H1 (cell line): ENCODE data around the gene C19orf73. TPM values are rescaled to one million over a fixed set of nuclear protein-coding genes. Genes with fewer than 3 reads are reported as not detected.

Source experiments
- CTCF ChIA-PET: fragments of 300-600 bp; sonication (Branson Sonifier 250); formaldehyde crosslinking; loops from one replicate; lab custom pipeline; 2021; ENCODE audit not compliant: partially characterized antibody; lab: Charles Lee
- POLR2A ChIA-PET: fragments of 300-600 bp; sonication (Branson Sonifier 250); formaldehyde crosslinking; loops from one replicate; lab custom pipeline; 2021; ENCODE audit warnings: inconsistent platforms; ENCODE audit not compliant: partially characterized antibody; lab: Charles Lee
- DNase-seq, 2 experiments: peaks; one replicate each; pipeline versions ENCODE4 v3.0.0 to v3.0.0-alpha.2; 2010 to 2022; ENCODE audit warnings: low spot score in 2 of 2, low read depth in 1 of 2, mixed read lengths in 1 of 2
- FAIRE-seq: peaks from 2 replicates; lab custom pipeline; 2011; peaks lifted over from hg19 to GRCh38; lab: Jason Lieb, UNC
- H2AFZ ChIP-seq: 2 replicates; pipeline ENCODE4 v1.8.1; 2012; ENCODE audit warnings: low read length, inconsistent platforms
- H2AK5ac ChIP-seq: 2 replicates; pipeline ENCODE4 v1.6.1; 2013; ENCODE audit warnings: low read depth, low read length
- H2BK120ac ChIP-seq: replicated peaks from 2 replicates; pipeline ENCODE3; 2013; ENCODE audit warnings: low read depth, low read length, inconsistent platforms
- H2BK12ac ChIP-seq: 2 replicates; pipeline ENCODE4 v1.6.1; 2013; ENCODE audit warnings: low read depth, low read length
- H2BK15ac ChIP-seq: 2 replicates; pipeline ENCODE4 v1.6.1; 2013; ENCODE audit warnings: low read length
- H2BK20ac ChIP-seq: 2 replicates; pipeline ENCODE4 v1.6.1; 2013; ENCODE audit warnings: low read length
- H2BK5ac ChIP-seq: 2 replicates; pipeline ENCODE4 v1.6.1; 2013; ENCODE audit warnings: low read depth, low read length
- H3K14ac ChIP-seq: 2 replicates; pipeline ENCODE4 v1.6.1; 2013; ENCODE audit warnings: inconsistent platforms; ENCODE audit not compliant: insufficient read length
- H3K18ac ChIP-seq: 2 replicates; pipeline ENCODE4 v1.6.1; 2013; ENCODE audit warnings: low read length; ENCODE audit errors: extremely low read depth
- H3K23ac ChIP-seq: 2 replicates; pipeline ENCODE4 v1.6.1; 2013; ENCODE audit warnings: inconsistent platforms; ENCODE audit not compliant: insufficient read length
- H3K23me2 ChIP-seq: 2 replicates; pipeline ENCODE4 v1.6.1; 2013; ENCODE audit warnings: low read depth, low read length
- H3K27ac ChIP-seq: 2 replicates; pipeline ENCODE4 v1.6.1; 2011; ENCODE audit warnings: low read depth, low read length, inconsistent platforms
- H3K27me3 ChIP-seq, 4 experiments: replicated peaks in 1 of 4; 1 replicate in 1 of 4; 2 replicates in 3 of 4; pipeline versions ENCODE4 v1.6.1 to v1.8.1; 2011 to 2013; ENCODE audit warnings: low read length in 3 of 4, mild to moderate bottlenecking in 3 of 4, inconsistent platforms in 2 of 4, mixed read lengths in 2 of 4, moderate library complexity in 1 of 4; ENCODE audit not compliant: control insufficient read depth in 3 of 4, insufficient read depth in 3 of 4; ENCODE audit errors: extremely low read depth in 1 of 4
- H3K36me3 ChIP-seq, 4 experiments: 2 replicates each; pipeline versions ENCODE4 v1.6.1 to v1.8.1; 2011 to 2013; ENCODE audit warnings: mild to moderate bottlenecking in 4 of 4, low read length in 3 of 4, moderate library complexity in 2 of 4, control low read depth in 1 of 4, inconsistent platforms in 1 of 4; ENCODE audit not compliant: insufficient read depth in 4 of 4, control insufficient read depth in 2 of 4
- H3K4ac ChIP-seq: replicated peaks from 2 replicates; pipeline ENCODE3; 2013; ENCODE audit warnings: low read length, low read depth, mixed read lengths, inconsistent platforms; ENCODE audit not compliant: insufficient read length
- H3K4me1 ChIP-seq, 4 experiments: replicated peaks in 1 of 4; 1 replicate in 1 of 4; 2 replicates in 3 of 4; pipeline versions ENCODE4 v1.6.1 to v1.8.1; 2011 to 2013; ENCODE audit warnings: low read length in 3 of 4, inconsistent platforms in 2 of 4, mixed read lengths in 1 of 4; ENCODE audit not compliant: insufficient read depth in 4 of 4, control insufficient read depth in 3 of 4
- H3K4me2 ChIP-seq, 2 experiments: 2 replicates each; pipeline versions ENCODE4 v1.6.1 to v1.8.1; 2011 to 2013; ENCODE audit warnings: low read depth in 2 of 2, low read length in 2 of 2, control low read depth in 1 of 2, inconsistent platforms in 1 of 2, mild to moderate bottlenecking in 1 of 2; ENCODE audit not compliant: insufficient read depth in 1 of 2
- H3K4me3 ChIP-seq, 4 experiments: fragments of 200-600, 300-600 bp in 1 of 4; sonication (generic), shearing (Covaris generic), sonication (Bioruptor Twin) in 1 of 4; 2 replicates each; pipeline versions ENCODE4 v1.5.1 to v1.8.1; 2011 to 2016; ENCODE audit warnings: low read length in 4 of 4, low read depth in 3 of 4, control low read depth in 2 of 4, inconsistent platforms in 2 of 4, mild to moderate bottlenecking in 2 of 4, mixed read lengths in 1 of 4, moderate library complexity in 1 of 4; ENCODE audit not compliant: insufficient read depth in 2 of 4; ENCODE audit errors: extremely low read depth in 1 of 4
- H3K56ac ChIP-seq: replicated peaks from 2 replicates; pipeline ENCODE3; 2013; ENCODE audit warnings: low read depth, mild to moderate bottlenecking, mixed read lengths, low read length, inconsistent platforms; ENCODE audit not compliant: insufficient read length
- H3K79me1 ChIP-seq: 2 replicates; pipeline ENCODE4 v1.6.1; 2013; ENCODE audit warnings: low read depth, low read length, control low read depth
- H3K79me2 ChIP-seq, 2 experiments: 2 replicates each; pipeline versions ENCODE4 v1.6.1 to v1.8.1; 2012 to 2013; ENCODE audit warnings: low read length in 2 of 2, mild to moderate bottlenecking in 2 of 2, inconsistent platforms in 1 of 2; ENCODE audit not compliant: insufficient read depth in 2 of 2, control insufficient read depth in 1 of 2
- H3K9ac ChIP-seq, 4 experiments: replicated peaks in 1 of 4; 1 replicate in 1 of 4; 2 replicates in 3 of 4; pipeline versions ENCODE4 v1.6.1 to v1.8.1; 2011 to 2013; ENCODE audit warnings: low read depth in 3 of 4, low read length in 3 of 4, control low read depth in 2 of 4, mild to moderate bottlenecking in 2 of 4, moderate library complexity in 2 of 4, inconsistent platforms in 1 of 4; ENCODE audit errors: extremely low read depth in 1 of 4
- H3K9me3 ChIP-seq, 2 experiments: 2 replicates each; pipeline versions ENCODE4 v1.6.1 to v1.8.1; 2012 to 2013; ENCODE audit warnings: mild to moderate bottlenecking in 2 of 2, moderate library complexity in 2 of 2, control low read depth in 1 of 2, inconsistent platforms in 1 of 2, low read depth in 1 of 2, low read length in 1 of 2, mixed read lengths in 1 of 2; ENCODE audit not compliant: insufficient read depth in 2 of 2
- H4K20me1 ChIP-seq, 2 experiments: replicated peaks in 1 of 2; 2 replicates each; pipeline versions ENCODE3 to v1.8.1; 2011 to 2013; ENCODE audit warnings: inconsistent platforms in 2 of 2, low read length in 2 of 2, mild to moderate bottlenecking in 1 of 2; ENCODE audit not compliant: insufficient read depth in 2 of 2, control insufficient read depth in 1 of 2
- H4K5ac ChIP-seq: 2 replicates; pipeline ENCODE4 v1.6.1; 2013; ENCODE audit warnings: low read length, low read depth, mixed read lengths, inconsistent platforms; ENCODE audit not compliant: insufficient read length
- H4K8ac ChIP-seq: 2 replicates; pipeline ENCODE4 v1.8.0; 2013; ENCODE audit warnings: mild to moderate bottlenecking, moderate library complexity, low read length, inconsistent platforms; ENCODE audit not compliant: insufficient read depth; ENCODE audit errors: extremely low read depth
- H4K91ac ChIP-seq: replicated peaks from 2 replicates; pipeline ENCODE3; 2013; ENCODE audit warnings: low read length, mixed read lengths, inconsistent platforms; ENCODE audit not compliant: insufficient read length
- BCL11A ChIP-seq, 2 experiments: IDR thresholded peaks; one replicate each; pipeline ENCODE4 v1.6.1; 2011; ENCODE audit warnings: low read depth in 2 of 2, low read length in 2 of 2, mild to moderate bottlenecking in 2 of 2
- CBX8 ChIP-seq: fragments of 300-800, 300-1000 bp; sonication (generic); IDR thresholded peaks from 2 replicates; pipeline ENCODE4 v1.7.1; 2016; ENCODE audit warnings: low read depth, low read length, borderline replicate concordance
- E2F6 ChIP-seq: IDR thresholded peaks from 2 replicates; pipeline ENCODE4 v1.6.1; 2012; ENCODE audit warnings: inconsistent platforms
- EZH2 ChIP-seq: fragments of 200-600 bp; sonication (generic); IDR thresholded peaks from 2 replicates; pipeline ENCODE4 v1.7.1; 2012; ENCODE audit warnings: low read depth, mild to moderate bottlenecking, moderate library complexity, low read length, inconsistent platforms; ENCODE audit not compliant: severe bottlenecking
- HDAC2 ChIP-seq, 2 experiments: fragments of 300-600 bp in 1 of 2; sonication (generic) in 1 of 2; IDR thresholded peaks; 2 replicates each; pipeline ENCODE4 v1.6.1; 2011 to 2012; ENCODE audit warnings: low read depth in 2 of 2, low read length in 2 of 2, mild to moderate bottlenecking in 2 of 2, moderate library complexity in 2 of 2, borderline replicate concordance in 1 of 2, inconsistent platforms in 1 of 2
- JUN ChIP-seq: IDR thresholded peaks from 2 replicates; pipeline ENCODE4 v1.6.1; 2011; ENCODE audit warnings: low read depth, mild to moderate bottlenecking, improper control_type of control experiment, low read length
- KDM4A ChIP-seq: IDR thresholded peaks from one replicate; pipeline ENCODE4 v1.7.1; 2012; ENCODE audit warnings: low read depth, mild to moderate bottlenecking, moderate library complexity, low read length, inconsistent platforms; ENCODE audit not compliant: severe bottlenecking
- RAD21 ChIP-seq, 2 experiments: IDR thresholded peaks in 1 of 2; conservative IDR thresholded peaks in 1 of 2; 2 replicates each; pipeline ENCODE4 v1.6.1; 2011; ENCODE audit warnings: low read depth in 2 of 2, low read length in 2 of 2, improper control_type of control experiment in 1 of 2, inconsistent platforms in 1 of 2, mild to moderate bottlenecking in 1 of 2, moderate library complexity in 1 of 2
- RBBP5 ChIP-seq: IDR thresholded peaks from 2 replicates; pipeline ENCODE4 v1.7.1; 2012; ENCODE audit warnings: low read depth, mild to moderate bottlenecking, inconsistent platforms, low read length, moderate library complexity, borderline replicate concordance
- SIN3A ChIP-seq, 2 experiments: IDR thresholded peaks in 1 of 2; conservative IDR thresholded peaks in 1 of 2; 2 replicates each; pipeline ENCODE4 v1.6.1; 2011 to 2012; ENCODE audit warnings: low read length in 2 of 2, improper control_type of control experiment in 1 of 2, low read depth in 1 of 2, mild to moderate bottlenecking in 1 of 2
- SP2 ChIP-seq: IDR thresholded peaks from 2 replicates; pipeline ENCODE4 v1.6.1; 2012; ENCODE audit warnings: mild to moderate bottlenecking, low read length, inconsistent platforms
- TEAD4 ChIP-seq: IDR thresholded peaks from 2 replicates; pipeline ENCODE4 v1.6.1; 2012; ENCODE audit warnings: low read depth, low read length, inconsistent platforms, mixed read lengths
- WGBS, 2 experiments: shearing (Covaris generic) in 1 of 2; methylation state at CpG; one replicate each; pipeline versions ENCODE4 v1.1.6 to v1.1.7; 2013 to 2015; ENCODE audit warnings: low lambda C conversion rate in 2 of 2, mixed read lengths in 2 of 2, inconsistent platforms in 1 of 2, low coverage in 1 of 2, missing lambda C conversion rate in 1 of 2; ENCODE audit not compliant: insufficient replicate concordance in 2 of 2, insufficient coverage in 1 of 2, insufficient read length in 1 of 2; ENCODE audit errors: extremely low coverage in 1 of 2, missing lambda C conversion rate in 1 of 2; 5-methylcytosine and 5-hydroxymethylcytosine counted together
- polyA plus RNA-seq, 7 experiments: library from polyadenylated mRNA; depleted of rRNA in 3 of 7; stranded (reverse) in 5 of 7; unstranded in 2 of 7; fragments of >200 nt in 5 of 7; fragments of 200-250 nt in 2 of 7; gene quantifications; 1 replicate in 5 of 7; 2 replicates in 1 of 7; 4 replicates in 1 of 7; pipeline versions ENCODE4 v1.2.1 to v1.2.3, GENCODE V29; 2011 to 2013; ENCODE audit warnings: missing spikeins in 2 of 7, mixed read lengths in 2 of 7
- total RNA-seq: library from RNA; stranded (reverse); fragmentation: NEBNext Ultra II Directional; extraction: Animal tissue kit (Norgen Biotek cat#: 25700); gene quantifications from 2 replicates; pipeline ENCODE4 v1.2.1, GENCODE V29; 2021

The C19orf73 gene
- total and polyA plus RNA-seq, 2 of the 8 experiments (the other 6 are each of a cell fraction or from before 2014, with no cell fraction given): 2.5 to 4.6 TPM

DNA sequence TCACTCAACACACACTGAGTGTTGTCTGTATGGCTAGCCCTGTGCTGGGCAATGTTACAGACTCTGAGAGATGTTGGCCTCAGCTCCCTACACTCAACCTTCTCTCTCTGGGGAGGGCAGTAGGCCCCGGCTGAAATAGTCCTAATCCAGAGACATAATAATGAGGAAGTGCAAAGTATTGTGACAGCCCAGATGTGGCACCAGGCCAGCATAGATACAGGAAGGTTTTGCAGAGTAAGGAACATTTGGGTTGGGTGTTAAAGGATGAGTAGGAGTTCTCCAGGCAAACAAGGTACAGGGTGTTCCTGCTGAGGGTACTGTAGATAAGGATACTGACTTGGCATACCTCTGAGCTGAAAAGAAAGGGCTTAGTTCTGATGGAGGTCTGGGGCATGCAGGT lies 2.4 kb downstream of the C19orf73 start:
- H3K27ac ChIP-seq: no peak overlapping the region
- no peak overlapping the region for H2BK5ac ChIP-seq
- WGBS, 2 experiments: 93% methylated on average over 1 of the region's 1 CpG; no CpG with 5 or more reads in 1 of the 2 experiments
- no peak for FAIRE-seq
- no peaks in the 10 kb centered on the region for H3K79me2 ChIP-seq
- H2BK20ac ChIP-seq: no peak overlapping the region
- H3K18ac ChIP-seq: no peak overlapping the region
- H3K56ac ChIP-seq: no peak overlapping the region
- no peak overlapping the region for H3K9ac ChIP-seq
- peaks cover 2% of the 10 kb centered on the region; the same call in 1 of the 2 replicates for H3K79me1 ChIP-seq
- H2AK5ac ChIP-seq: no peak overlapping the region
- no peak overlapping the region for H4K8ac ChIP-seq
- H4K5ac ChIP-seq: no peak overlapping the region
- H3K36me3 ChIP-seq: no peaks in the 10 kb centered on the region
- H3K27me3 ChIP-seq: peaks cover 8 to 19% (median 17%) of the 10 kb centered on the region in 4 experiments
- H4K91ac ChIP-seq: no peak overlapping the region
- no peak overlapping the region for H3K4me2 ChIP-seq
- peaks cover 22% of the 10 kb centered on the region for H3K23me2 ChIP-seq
- H2BK120ac ChIP-seq: no peak overlapping the region
- H3K14ac ChIP-seq: no peak overlapping the region
- H3K4me3 ChIP-seq: no peak overlapping the region
- H3K4ac ChIP-seq: no peak overlapping the region
- no peak overlapping the region for H2BK12ac ChIP-seq
- H3K9me3 ChIP-seq: no peaks in the 10 kb centered on the region
- no peak overlapping the region for H2AFZ ChIP-seq
- ChIA-PET CTCF (interaction anchor here (1.2 to 3.2 kb wide), 6 partner anchors 11 to 105 kb away, joined by 3 to 16 read pairs (median 4); no protein-coding TSS in a partner anchor), POLR2A (interaction anchor here (1.4 to 2.1 kb wide), 4 partner anchors 14 to 34 kb away, joined by 3 to 8 read pairs (median 5); no protein-coding TSS in a partner anchor)
- H4K20me1 ChIP-seq: peaks cover 0 to 9% of the 10 kb centered on the region in 2 experiments
- H3K23ac ChIP-seq: no peak overlapping the region
- H3K4me1 ChIP-seq: peaks cover 0 to 6% (median 4%) of the 10 kb centered on the region in 4 experiments; a peak in 4 of 7 replicates
- DNase-seq: no peak
- no peak overlapping the region for H2BK15ac ChIP-seq
- no peak for TF ChIP-seq BCL11A (IDR thresholded peaks at IDR 0.05; ENCODE audit: low read depth in 2 of 2, low read length in 2 of 2)
- TF ChIP-seq HDAC2 (IDR thresholded peaks at IDR 0.05; ENCODE audit: borderline replicate concordance in 1 of 2, low read depth in 2 of 2, low read length in 2 of 2): no peak
- TF ChIP-seq RAD21 (IDR thresholded peaks at IDR 0.05 in 1 of 2, conservative IDR thresholded peaks at IDR 0.05 in 1 of 2; ENCODE audit: low read depth in 2 of 2, low read length in 2 of 2): no peak
- TF ChIP-seq RBBP5: no peak
- TF ChIP-seq SP2: no peak
- TF ChIP-seq KDM4A: no peak
- no peak for TF ChIP-seq TEAD4
- TF ChIP-seq EZH2: no peak
- no peak for TF ChIP-seq SIN3A (conservative IDR thresholded peaks at IDR 0.05 in 1 of 2, IDR thresholded peaks at IDR 0.05 in 1 of 2; ENCODE audit: low read depth in 1 of 2, low read length in 2 of 2)
- TF ChIP-seq JUN: no peak
- TF ChIP-seq CBX8: no peak
- TF ChIP-seq E2F6: no peak
